Glomerular visceral epithelial cell (primary cell): ENCODE results near the gene PLEKHG1.

Experiments used
- DNase-seq: peaks from one replicate; pipeline ENCODE4 v3.0.0-alpha.2; 2016; ENCODE audit errors: extremely low spot score

The PLEKHG1 gene

DNA sequence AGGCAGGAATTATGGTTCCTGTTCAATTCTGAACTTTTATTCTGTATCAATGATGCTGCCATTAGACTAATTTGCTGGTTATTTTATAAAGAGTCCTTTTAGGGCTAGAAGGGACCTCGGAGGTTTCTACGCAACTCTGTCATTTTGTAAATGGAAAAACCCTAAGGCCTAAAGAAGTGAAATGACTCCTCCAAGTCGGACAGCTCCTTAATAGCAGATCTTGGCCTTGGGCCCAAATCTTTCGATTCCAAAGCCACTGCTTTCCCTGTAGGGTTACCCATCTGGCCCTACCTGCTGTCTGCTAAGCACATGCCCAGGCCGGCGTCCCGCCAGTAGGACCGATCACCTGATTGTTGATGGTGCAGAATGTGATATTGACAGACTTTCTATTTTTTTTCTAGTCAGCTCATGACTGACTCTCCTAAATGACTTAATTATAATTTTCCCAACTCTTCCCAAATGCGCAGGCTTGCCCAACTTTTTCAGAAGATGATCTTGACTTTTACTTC lies 40.2 kb downstream of the PLEKHG1 start:
- no peak for DNase-seq

DNA sequence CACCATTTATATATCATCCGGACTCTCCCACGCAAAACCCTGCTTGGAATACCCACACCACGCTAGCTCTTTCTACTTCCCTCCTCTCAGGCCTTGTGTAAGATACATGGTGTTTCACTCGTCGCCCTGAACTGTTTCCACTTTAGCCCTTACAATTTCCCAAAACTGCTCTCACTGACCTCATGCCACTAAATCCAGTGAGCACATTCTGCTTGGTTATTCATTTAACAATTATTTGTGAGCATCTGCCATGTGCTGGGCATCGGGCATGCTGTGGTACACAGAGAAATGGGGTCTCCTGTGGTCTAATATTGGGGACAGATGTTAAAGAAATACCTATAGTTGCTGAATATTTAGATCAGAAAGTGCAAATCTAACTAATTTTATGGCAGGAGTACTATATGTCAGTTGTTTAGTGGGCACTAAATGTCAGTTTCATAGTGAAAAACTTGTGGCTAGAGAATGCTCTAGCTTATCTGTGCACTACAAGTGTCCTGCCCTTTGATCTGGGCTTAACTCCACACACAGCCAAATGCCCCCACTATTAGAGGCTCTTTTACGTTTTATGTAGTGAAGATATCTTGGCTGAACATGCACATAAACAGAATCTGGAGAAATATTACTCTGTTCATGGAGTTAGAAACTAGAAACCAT lies 41.0 kb downstream of the PLEKHG1 start:
- no peak for DNase-seq

DNA sequence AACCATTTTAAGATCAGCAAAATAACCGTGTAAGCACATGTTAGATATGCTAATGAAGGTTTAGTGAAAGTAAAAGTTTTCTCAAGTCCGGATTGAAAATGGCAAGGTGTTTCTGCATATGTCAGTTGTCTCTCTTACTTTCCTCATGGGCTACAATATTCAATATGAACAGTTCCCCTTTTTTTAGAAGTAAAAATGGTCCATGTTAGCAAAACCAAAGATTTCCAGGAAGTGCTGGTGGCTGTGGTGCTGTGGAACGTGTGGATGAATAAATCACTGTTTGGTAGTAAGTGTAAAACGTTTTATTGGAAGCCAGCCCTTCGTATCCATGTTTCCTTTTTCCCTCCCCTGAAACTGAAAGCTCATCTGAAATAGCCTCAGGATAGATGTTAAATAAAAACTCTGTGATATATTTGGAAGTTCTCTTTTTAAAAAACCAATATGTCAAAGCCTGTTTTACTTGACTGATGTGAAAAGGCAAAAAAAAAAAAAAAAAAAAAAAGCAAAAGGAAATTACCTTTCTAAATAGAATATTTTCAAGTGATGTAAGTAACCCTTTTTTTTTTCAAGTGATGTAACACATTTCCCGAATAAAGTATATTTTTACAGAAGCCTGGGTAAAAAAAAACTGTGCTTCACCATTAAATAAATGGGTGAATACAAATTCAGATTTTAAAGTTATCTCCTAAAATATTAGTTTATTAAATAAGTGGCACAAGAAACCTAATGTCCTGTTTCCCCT lies 41.9 kb downstream of the PLEKHG1 start:
- peak; percentile 1 for DNase-seq

DNA sequence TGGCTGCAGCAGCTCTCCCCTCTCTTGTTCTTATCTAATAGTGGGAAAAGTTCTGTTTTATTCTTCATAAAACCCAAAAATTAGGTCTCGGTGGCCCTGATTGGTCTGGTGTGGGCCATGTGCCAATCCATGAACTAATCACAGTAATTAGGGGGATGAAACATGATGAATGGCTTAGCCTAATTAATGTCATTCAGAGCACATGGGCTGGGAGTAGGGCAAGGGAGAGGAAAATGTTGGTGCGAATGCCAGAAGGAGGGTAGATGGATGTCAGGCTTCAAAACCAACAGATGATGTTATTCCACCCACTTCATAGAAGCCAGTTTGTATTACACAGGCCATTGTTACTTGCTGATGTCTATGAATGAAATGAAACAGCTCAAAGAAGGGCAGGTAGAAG lies 46.5 kb downstream of the PLEKHG1 start:
- DNase-seq, result no peak

DNA sequence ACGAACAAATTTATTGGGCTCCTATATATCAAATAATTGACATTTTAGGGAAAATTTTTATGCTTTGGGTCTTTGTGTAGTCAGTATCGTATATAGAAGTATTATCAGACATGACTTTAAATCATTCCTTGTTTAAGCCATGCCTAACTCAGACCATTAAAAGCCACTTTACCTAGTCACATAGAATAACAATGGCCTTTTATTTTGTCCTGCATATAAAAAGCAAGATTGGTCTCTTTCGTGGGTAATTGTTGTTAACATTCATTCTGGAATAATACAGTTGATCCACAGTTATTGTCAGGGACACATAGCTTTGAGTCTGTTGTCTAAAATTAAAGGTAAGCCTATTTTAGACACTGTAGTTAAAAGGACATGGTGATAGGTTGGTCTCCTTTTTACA lies 47.4 kb downstream of the PLEKHG1 start:
- DNase-seq, result no peak
